Esophagus squamous epithelium (tissue), 4 donors: ENCODE data around the gene AHRR.
"Not testable (repeated sequence)": the region's sequence is repeated elsewhere in the genome, so short reads cannot be mapped to it uniquely, and the experiment has no call there.

Experiments used
- CTCF ChIP-seq, 6 experiments: fragments of 450-650 bp in 4 of 6; fragments of 200-600 bp in 2 of 6; sonication (generic) in 2 of 6; IDR thresholded peaks; one replicate each; pipeline ENCODE4 v1.5.1; 2016 to 2019; ENCODE audit warnings: antibody characterized with exemption in 6 of 6, mild to moderate bottlenecking in 4 of 6, moderate library complexity in 4 of 6
- POLR2A ChIP-seq, 4 donors: fragments of 450-650 bp; IDR thresholded peaks; one replicate each; pipeline ENCODE4 v1.6.1; 2017; ENCODE audit warnings: antibody characterized with exemption in 4 of 4, mild to moderate bottlenecking in 4 of 4, moderate library complexity in 3 of 4

GRCh38 chr5:302416-302815, 19.1 kb upstream of the AHRR start:
- TF ChIP-seq CTCF, POLR2A (IDR thresholded peaks at IDR 0.05): not testable (repeated sequence)
